GM18502 (cell line): Measurements from ENCODE around the gene GDI2.
"Not testable (repeated sequence)": the region's sequence is repeated elsewhere in the genome, so short reads cannot be mapped to it uniquely, and the experiment has no call there.

Experiments
- ATAC-seq: cut with Tn5 transposase; IDR thresholded peaks from one replicate; pipeline ENCODE4 v1.9.1; 2021; ENCODE audit warnings: mild to moderate bottlenecking; ENCODE audit not compliant: unreplicated experiment, poor library complexity

The GDI2 gene

DNA sequence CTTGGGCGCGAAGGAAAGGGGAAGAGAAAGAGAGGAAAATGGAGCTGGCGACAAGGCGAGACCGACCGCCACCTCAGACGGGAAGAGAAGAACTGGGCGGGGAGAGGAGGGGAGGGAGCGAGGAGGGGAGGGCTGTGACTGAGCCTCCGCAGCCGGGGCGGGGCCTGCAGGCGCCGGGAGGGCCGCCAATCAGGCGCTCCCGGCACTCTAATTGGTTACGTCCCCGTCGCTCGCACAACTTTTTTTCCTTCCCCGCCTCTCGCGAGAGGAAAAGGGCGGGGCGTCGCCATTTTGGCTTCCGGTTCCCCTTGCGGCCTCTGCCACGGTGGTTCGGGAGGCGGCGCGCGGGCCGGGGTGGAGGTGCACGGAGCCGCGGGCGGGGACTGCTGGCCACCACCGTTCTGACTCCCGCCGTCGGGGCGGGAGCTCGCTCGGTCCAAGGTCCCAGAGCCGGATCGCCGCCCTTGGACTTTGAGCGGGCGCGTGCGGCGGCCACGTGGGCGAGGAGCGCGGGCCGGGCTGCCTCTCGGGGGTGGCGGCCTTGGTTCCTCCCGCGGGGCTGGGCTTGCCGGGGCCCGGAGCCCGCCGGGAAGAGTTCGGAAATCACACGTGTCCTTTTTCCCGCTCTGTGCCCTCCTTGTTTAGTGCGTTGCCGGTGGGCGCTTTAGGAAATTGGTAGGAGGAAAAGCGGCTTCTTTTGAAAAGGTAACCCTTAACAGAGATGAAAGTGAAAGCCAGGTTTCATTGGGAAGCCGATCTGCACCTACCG lies at the start of gene GDI2:
GDI2 (minus strand) TSS at position 94 of the 769 bp plus-strand sequence. CDS start 176 bp downstream, outside the sequence.
- peak; percentile 79 for ATAC-seq

DNA sequence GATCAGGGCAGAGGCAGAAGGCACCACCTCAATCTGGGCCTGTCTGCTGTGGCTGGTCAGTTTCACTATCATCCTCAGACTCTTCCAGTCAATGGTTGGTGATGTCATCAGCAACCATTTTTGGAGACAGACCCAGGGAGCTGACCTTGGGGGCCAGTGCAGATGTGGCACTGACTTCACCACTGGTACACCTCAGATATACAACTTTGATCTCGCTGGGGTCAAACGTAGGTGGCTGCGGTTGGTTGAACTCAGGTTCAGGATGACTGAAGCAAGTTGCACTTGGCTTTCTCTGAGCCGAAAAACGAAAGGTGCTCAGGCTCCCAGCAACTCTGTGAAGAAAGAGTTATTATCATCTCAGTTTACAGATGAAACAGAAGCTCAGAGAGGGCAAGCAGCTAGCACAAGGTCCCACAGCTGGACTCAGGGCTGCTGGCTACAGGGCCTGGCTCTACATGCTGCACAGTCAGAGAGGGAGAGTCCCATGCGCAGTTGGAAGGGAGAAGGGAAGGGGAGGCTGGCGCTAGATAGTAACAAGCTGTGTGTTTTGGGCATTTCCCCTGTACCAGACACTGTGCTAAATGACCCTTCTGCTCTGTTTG lies 49.2 kb upstream of the GDI2 start:
- ATAC-seq = peak; percentile 95

DNA sequence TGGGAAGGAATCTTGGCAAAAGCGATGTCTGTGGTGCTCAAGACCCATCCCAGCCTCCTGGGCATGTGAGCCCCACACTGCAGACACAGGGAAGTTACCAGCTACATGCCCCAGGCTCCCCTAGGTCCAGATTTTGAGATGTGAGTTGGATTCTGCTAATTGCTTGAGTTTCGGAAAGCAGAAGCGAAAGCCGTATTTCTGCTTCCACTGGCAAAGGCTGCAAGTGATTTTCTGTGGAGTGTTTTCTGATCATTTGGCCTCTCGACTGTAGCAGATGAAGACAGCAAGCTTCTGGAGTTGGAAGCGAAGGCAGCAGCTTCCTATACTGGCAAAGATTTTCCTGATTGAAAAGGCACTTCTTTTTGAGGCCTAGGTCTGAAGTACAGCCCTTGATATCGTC lies 46.8 kb upstream of the GDI2 start:
- no peak for ATAC-seq

DNA sequence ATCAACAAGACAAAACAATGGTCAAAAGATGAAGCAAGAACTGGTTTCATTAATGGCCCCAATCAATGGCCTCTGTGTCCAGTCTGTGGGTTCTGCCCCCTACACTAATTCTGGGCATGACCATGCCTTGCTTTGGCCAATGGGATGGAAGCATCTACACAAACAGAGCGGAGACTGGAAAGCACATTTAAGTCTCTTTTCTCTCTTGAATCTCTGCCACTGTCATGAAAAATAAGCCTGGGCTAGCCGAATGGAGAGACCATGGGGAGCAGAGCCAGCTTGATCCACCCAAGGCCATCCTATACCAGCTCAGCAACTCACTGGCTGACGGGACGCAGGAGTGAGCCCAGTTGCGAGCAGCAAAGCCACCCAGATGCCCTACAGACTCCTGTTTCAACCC lies 45.6 kb upstream of the GDI2 start:
- ATAC-seq = no peak

DNA sequence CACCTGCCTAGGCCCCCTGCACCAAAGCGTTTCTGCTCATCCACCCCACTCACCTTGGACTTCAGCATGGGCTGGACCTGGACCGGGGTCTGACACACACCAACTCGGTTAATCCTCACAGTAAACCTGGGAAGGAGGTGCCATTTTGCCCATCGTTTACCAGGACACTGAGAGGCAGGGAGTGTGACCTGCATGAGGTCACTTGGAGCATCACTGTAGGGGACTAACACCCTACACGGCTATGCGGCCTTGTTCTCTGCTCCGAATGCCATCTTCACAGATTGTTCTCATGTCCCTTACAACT lies 43.4 kb upstream of the GDI2 start:
- ATAC-seq = no peak

DNA sequence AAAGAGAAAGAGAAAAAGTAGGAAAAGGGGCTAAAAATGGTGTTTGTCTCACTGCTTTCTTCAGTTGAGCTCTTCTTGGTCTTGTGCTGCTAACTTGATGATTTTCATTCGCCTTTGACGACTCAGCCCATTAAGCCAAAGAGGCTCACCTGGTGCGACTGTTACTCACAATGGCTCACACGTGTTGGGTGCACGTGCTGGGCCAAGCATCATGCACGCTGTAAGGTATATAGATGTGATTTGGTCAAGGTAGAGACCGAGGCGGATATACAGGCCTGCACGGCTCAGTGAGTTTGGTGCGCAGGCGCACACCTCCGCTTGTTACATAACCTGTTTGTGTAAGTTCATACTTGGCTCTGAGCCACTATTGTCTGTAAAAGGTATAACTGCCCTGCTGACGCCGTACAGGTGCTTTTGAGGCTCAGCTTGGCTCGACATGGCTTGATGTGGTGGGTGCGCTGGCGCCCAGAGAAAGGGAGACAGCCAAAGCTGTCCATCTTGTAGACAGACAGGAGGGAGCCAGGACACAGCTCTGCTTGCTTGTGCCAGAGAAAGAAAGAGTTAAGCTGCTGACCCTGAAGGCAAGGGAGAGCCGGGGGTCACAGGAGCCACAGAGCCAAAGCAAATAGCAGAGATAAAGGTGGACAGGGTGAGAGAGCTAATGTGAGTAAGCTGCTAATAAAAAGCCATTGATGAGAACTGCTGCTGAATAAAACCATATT lies 42.9 kb upstream of the GDI2 start:
- no peak for ATAC-seq

DNA sequence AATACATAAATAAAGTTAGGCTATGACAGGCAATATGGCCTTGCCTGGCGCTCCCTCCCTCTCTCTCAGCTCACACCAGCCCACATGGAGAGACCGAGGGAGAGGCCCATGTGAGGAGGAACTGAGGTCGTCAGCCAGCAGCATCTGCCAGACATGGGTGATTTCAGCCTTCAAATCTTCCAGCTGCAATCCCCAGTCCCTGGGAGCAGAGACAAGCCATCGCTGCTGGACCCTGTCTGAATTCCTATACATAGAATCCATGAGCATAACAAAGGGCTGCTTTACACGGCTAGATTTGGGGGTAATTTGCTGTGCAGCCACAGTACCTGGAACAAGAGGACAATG lies 40.9 kb upstream of the GDI2 start:
- ATAC-seq = no peak

DNA sequence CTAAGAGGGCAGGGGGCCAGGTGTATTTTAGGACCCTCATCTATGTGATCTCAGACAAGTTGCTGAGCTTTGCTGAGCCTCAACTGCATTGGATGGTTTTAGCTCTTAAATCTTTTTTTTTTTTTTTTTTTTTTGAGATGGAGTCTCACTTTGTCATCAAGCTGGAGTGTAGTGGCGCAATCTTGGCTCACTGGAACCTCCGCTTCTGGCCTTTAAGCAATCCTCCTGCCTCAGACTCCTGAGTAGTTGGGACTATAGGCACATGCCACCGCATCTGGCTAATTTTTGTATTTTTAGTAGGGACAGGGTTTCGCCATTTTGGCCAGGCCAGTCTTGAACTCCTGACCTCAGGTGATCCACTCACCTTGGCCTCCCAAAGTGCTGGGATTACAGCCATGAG lies 33.4 kb upstream of the GDI2 start:
- not testable (repeated sequence) for ATAC-seq

DNA sequence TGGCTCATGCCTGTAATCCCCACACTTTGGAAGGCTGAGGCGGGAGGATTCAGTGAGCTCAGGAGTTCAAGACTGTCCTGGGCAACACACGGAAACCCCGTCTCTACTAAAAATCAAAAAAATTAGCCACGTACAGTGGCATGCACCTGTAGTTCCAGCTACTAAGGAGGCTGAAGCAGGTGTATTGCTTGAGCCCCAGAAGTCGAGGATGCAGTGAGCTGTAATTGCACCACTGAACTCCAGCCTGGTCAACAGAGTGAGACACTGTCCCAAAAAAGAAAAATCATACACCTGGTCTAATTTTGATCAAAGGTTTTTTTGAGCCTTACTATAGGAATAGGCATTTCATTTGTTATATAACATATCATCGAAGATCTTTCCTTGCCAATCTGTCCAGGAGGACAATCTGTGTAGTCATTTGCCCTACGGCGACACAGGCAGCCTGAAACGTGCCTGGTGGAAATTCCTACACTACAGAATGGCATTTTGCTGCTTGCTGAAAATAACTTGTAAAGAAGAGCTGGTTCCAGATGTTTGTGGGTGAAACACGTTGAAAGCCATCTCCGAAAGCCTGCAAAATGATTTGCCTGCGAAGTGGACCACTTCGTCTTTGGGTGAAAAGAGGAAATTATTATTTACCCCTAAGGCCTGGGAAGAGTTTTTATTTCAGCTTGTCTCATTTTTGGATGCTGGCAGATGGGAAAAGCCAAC lies 31.3 kb upstream of the GDI2 start:
- ATAC-seq = no peak

DNA sequence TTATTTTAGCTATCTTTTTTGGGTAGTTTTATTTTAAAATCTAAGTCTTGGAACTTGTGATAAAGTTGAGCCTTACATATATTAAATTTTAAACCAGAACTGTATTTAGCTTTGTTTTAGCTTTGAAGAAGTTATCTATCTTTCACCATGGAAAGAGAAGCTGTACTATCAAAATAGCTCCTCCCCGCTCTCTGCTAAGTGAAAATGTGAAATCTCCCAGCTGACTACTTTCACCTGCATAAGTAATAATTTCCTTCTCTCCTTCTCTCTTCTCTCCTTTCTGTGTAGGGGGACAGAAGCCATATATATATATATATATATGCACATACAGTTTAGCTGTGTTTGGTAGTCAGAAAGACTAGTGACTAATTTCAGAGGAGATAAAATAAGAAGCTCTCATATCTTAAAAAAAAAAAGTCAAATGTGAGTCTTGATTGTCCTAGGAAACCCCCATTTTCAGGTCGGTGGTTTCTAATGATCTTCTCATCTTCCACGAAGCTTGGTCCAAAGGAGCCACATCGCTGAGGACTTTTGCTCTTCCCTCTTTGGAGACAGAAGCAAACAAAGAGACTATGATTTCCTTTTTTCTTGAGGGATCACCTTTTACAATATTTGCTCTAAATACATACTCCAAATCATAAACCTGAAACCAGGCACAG lies 30.6 kb upstream of the GDI2 start:
- no peak for ATAC-seq

DNA sequence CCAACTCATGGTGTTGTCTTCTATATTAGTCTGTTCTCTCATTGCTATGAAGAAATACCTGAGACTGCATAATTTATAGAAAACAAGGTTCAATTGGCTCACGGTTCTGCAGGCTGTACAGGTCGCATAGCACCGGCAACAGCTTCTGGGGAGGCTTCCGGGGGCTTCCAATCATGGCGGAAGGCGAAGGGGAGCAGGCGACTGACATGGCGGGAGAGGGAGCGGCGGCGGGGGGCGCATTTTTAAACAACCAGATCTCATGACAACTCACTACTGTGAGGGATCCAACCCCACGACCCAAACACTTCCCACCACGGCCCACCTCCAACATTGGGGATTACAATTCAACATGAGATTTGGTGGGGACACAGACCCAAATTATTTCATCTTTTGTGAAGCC lies 28.7 kb upstream of the GDI2 start:
- no peak for ATAC-seq

DNA sequence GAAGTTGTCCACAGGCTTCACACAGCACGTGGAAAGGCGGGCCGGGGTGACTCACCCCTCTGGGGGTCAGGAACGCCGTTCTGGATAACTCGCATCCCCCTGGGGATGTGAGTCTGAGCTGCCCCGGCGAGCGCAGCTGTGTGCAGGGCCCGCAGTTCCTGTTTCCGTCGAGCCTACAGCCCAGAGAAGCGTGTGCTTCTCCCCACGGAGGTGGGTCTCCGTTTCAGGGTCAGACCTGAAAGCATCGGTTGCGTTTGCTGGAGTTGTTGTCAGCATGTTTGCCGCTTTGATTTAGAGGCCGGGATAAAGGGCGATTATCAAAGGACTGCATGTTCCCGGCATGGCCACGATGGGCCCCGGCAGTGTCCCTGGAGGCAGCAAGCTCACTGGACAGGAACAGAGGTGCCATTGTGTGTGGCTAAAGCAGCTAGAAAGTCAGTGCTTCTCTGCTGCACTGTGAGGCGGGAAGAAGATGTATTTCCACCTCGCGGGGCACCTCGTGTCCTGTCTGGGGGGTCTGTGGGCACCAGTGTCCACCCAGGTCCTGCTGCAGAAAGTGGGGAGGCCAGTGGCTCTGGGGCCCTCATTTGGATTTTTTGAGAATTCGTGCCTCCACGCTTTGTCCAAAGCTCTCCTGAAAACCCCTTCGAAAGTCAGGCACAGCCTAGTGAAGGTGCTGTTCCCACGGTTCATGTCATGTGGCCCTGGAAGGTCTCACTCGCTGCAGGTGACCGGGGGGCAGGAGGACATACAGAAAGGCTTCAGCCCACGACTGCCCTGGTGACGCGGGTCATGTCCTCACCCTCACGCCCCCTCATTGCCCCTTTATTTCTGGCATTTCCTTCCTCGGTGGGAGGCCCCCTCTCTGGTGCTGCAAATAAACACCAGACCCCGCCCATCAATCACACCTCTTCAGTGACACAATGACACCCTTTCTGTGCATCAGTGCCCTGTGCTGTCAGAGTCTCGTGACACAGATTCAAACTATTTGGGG lies 27.4 kb upstream of the GDI2 start:
- peak; percentile 82 for ATAC-seq

DNA sequence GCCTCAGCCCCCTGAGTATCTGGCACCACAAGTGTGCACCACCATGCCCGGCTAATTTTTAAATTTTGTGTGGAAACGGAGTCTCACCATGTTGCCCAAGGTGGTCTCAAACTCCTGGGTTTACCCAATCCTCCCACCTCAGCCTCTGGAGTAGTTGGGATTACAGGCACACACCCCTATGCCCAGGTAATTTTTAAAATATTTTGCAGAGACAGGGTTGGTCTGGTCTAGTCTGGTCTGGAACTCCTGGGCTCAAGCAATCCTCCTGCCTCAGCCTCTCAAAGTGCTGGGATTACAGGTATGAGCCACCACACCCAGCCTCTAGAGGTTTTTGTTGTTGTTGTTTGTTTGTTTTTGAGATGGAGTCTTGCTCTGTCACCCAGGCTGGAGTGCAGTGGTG lies 22.9 kb upstream of the GDI2 start:
- not testable (repeated sequence) for ATAC-seq

DNA sequence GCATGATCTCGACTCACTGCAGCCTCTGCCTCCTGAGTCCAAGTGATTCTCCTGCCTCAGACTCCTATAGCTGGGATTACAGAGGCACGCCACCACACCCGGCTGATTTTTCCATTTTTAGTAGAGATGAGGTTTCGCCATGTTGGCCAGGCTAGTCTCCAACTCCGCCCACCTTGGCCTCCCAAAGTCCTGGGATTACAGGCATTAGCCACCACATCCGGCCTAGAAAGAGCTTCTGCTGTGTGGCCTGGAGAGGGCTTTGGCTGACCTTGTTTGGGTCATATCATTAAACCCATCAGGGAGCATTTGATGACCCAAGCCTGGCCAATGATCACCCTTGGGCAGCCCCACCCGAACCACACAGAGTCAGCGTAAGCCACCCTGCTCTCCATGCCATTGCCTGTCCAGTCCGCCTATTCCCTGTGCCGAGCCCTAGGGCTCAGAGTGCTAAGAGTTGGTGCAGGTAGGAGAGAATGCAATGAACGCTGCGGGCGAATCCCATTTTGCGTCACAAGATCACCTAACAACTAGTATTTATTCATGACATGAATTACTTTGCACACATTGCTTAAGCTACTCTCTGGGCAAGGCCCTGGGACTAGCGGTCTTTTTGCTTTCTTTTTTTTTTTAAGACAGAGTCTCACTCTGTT lies 22.3 kb upstream of the GDI2 start:
- no peak for ATAC-seq

DNA sequence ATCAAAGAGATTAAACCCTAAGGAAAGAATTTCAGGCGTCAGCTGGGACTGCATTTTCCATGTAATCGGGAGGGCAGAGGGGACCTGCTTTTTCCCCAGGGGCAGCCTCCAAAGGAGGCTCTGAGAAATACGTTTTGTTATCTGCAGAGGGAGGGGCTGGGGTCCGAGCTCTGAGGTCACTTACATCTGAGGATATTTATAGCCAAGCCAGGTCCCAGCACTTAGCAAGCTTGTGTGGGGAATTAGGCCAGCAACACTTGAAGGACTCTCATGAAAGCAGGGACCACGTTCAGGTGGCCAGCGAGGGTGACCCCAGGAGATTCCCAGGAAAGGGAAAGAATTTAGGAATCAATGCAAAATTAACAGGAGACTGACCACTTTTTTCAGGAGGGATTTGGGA lies 20.6 kb upstream of the GDI2 start:
- ATAC-seq = no peak

DNA sequence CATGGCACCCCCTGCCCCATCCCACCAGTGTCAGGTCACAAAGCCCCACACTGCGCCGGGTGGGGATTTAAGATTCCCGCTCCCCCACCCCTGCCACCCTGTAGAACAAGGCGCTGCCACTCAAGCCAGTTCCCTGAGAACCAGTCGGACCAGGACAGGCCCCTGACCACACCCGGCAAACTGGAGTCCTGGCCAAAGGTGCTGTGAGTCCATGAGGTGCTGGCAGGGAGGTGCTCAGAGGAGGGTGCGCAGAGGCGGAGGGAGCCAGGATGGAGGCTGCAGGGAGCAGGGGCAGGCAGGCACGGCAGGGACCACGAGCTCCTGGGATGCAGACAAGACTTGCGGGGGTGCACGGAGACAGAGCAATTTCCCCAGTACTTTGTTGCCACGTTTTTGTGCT lies 19.7 kb upstream of the GDI2 start:
- no peak for ATAC-seq

DNA sequence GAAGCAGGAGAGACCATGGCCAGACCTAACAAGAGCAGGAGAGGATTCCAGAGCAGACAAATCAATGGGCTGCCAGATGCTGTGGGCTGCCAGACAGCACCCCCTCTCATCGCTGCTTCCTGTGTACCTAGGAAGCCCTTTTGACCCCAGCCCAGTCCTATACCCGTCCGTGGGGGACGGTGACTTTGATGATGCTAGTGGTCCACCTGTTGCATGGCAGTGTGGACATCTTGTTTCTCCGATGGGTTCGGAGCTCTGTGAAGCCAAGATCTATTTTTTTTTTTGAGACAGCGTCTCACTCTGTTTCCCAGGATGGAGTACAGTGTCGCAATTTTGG lies 18.2 kb upstream of the GDI2 start:
- no peak for ATAC-seq

DNA sequence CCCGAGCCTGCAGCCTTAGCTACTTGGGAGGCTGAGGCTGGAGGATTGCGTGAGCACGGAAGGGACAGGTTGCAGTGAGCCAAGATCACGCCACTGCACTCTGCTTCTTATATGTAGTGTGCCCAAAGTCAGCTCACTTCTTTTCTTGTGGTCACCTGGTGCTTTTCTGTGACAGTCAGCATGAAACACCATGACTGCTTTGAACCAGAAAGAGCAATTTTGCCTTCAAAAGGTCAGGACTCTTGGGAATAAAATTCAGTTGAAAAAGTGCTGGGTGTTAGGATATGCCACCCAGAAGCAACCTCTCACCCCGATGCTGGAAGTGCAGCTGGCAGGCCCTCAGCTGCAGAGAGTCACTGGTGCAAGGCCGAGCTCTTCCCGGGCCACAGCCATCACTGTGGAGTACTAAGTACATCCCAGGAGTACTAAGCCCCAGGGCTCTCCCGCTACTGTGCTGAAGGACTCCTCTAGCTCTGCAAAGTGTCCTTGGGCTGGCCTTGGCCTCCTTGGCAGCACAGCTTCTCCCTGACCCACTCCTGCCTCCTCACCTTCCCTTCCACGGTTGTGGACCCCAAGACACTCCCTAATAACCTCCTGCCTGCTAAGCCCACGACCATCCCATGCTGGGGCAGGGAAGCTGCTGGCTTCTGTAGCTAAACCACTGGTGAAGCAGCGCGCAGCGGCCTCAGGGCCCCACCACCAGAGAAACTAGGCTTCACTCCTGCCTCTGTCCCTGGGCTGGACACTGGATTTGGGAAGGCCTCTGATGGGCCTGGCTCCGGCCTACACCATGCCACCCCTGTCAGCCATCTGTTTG lies 17.6 kb upstream of the GDI2 start:
- ATAC-seq = no peak
